Natural killer cell (primary cell): ENCODE measurements around the gene IFT27. TPM values are rescaled to one million over a fixed set of nuclear protein-coding genes. Genes with fewer than 3 reads are reported as not detected.

ENCODE experiments used
- ATAC-seq, 3 donors: fragments of 150-1000 bp in 2 of 3; fragments of 200-7000 bp in 1 of 3; cut with Tn5 transposase; 1 replicate in 1 of 3; 2 replicates in 2 of 3; pipeline ENCODE4 v1.10.0; 2021; ENCODE audit warnings: mild to moderate bottlenecking in 2 of 3, moderate library complexity in 2 of 3
- DNase-seq, 2 donors: peaks; one replicate each; pipeline versions ENCODE4 v3.0.0 to v3.0.0-alpha.2; 2013 to 2021; ENCODE audit warnings: mixed read lengths in 1 of 2
- H3K27ac ChIP-seq: one replicate; pipeline ENCODE4 v1.5.1; 2013; ENCODE audit warnings: mild to moderate bottlenecking, low read length
- H3K27me3 ChIP-seq: one replicate; pipeline ENCODE4 v1.6.1; 2013; ENCODE audit warnings: low read length; ENCODE audit not compliant: control insufficient read depth, insufficient read depth
- H3K36me3 ChIP-seq: one replicate; pipeline ENCODE4 v1.6.1; 2013; ENCODE audit warnings: low read length; ENCODE audit not compliant: control insufficient read depth, insufficient read depth
- H3K4me1 ChIP-seq: one replicate; pipeline ENCODE4 v1.6.1; 2013; ENCODE audit warnings: low read length; ENCODE audit not compliant: control insufficient read depth, insufficient read depth
- H3K4me3 ChIP-seq: one replicate; pipeline ENCODE4 v1.5.1; 2013; ENCODE audit warnings: low read length
- H3K9me3 ChIP-seq: one replicate; pipeline ENCODE4 v1.6.1; 2013; ENCODE audit warnings: low read length; ENCODE audit not compliant: control insufficient read depth, insufficient read depth
- H3K27ac Mint-ChIP-seq, 2 donors: one replicate each; pipeline ENCODE4 v1.8.0; 2022; ENCODE audit warnings: mild to moderate bottlenecking in 2 of 2, mixed read lengths in 2 of 2, moderate library complexity in 1 of 2
- H3K27me3 Mint-ChIP-seq, 2 donors: one replicate each; pipeline ENCODE4 v1.8.0; 2022; ENCODE audit warnings: low read depth in 2 of 2, mixed read lengths in 2 of 2
- H3K36me3 Mint-ChIP-seq: one replicate; pipeline ENCODE4 v1.8.0; 2022; ENCODE audit warnings: mixed read lengths
- H3K4me1 Mint-ChIP-seq, 2 donors: one replicate each; pipeline ENCODE4 v1.8.0; 2022; ENCODE audit warnings: mixed read lengths in 2 of 2
- H3K4me3 Mint-ChIP-seq: one replicate; pipeline ENCODE4 v1.8.0; 2022; ENCODE audit warnings: mild to moderate bottlenecking, moderate library complexity, mixed read lengths
- H3K9me3 Mint-ChIP-seq, 2 donors: one replicate each; pipeline ENCODE4 v1.8.0; 2022; ENCODE audit warnings: mixed read lengths in 2 of 2
- CTCF ChIP-seq: fragments of 200-600 bp; IDR thresholded peaks from one replicate; pipeline ENCODE4 v1.8.0; 2022; ENCODE audit warnings: antibody characterized with exemption
- WGBS: methylation state at CpG from one replicate; pipeline ENCODE4 v1.1.7; 2013; ENCODE audit warnings: missing lambda C conversion rate; ENCODE audit not compliant: insufficient coverage; 5-methylcytosine and 5-hydroxymethylcytosine counted together
- intact Hi-C: fragments of 100-400 bp; cut with micrococcal nuclease; formaldehyde crosslinking; loops from one replicate; pipeline ENCODE4 v1.14.2; 2022
- total RNA-seq, 4 donors: library from RNA; stranded (reverse); fragments of 120-200 nt in 1 of 4; gene quantifications; one replicate each; pipeline versions ENCODE4 v1.2.3 to v1.2.4, GENCODE V29; 2013 to 2022

Gene IFT27
- total RNA-seq, 3 donors from 2014 or later (not counting 1 experiment from before 2014, with no cell fraction given) = 16.5 to 30.1 (median 27.1) TPM

- Mint-ChIP-seq H3K27ac (no peak overlapping the region), H3K36me3 (no peaks in the 10 kb centered on the region), H3K9me3 (no peaks in the 10 kb centered on the region), H3K27me3 (peaks cover 16 to 22% of the 10 kb centered on the region in 2 donors), H3K4me1 (no peaks in the 10 kb centered on the region), H3K4me3 (no peak overlapping the region)
- H3K4me3 ChIP-seq = no peak overlapping the region
- no peaks in the 10 kb centered on the region for H3K27me3 ChIP-seq
- ATAC-seq = no peak
- DNase-seq = no peak
- no peaks in the 10 kb centered on the region for H3K36me3 ChIP-seq
- no peak for TF ChIP-seq CTCF
- H3K9me3 ChIP-seq = no peaks in the 10 kb centered on the region
- intact Hi-C loops = no loop called here
- no peak overlapping the region for H3K27ac ChIP-seq
- WGBS = 89% methylated on average over 5 of the region's 5 CpGs
- H3K4me1 ChIP-seq = no peaks in the 10 kb centered on the region
Observed at GRCh38 chr22:36728505-36728904, 47.4 kb downstream of the IFT27 start.

GRCh38 chr22:36727927-36728488 lies 47.9 kb downstream of the IFT27 start:
- 88% methylated on average over 8 of the region's 8 CpGs for WGBS
- no peaks in the 10 kb centered on the region for H3K4me1 Mint-ChIP-seq
- H3K27ac Mint-ChIP-seq = no peak overlapping the region
- intact Hi-C loops = no loop called here
- H3K4me3 ChIP-seq = no peak overlapping the region
- no peaks in the 10 kb centered on the region for H3K9me3 Mint-ChIP-seq
- no peak for DNase-seq
- H3K4me1 ChIP-seq = no peaks in the 10 kb centered on the region
- no peak for TF ChIP-seq CTCF
- H3K27me3 ChIP-seq = no peaks in the 10 kb centered on the region
- H3K4me3 Mint-ChIP-seq = no peak overlapping the region
- no peak for ATAC-seq
- no peaks in the 10 kb centered on the region for H3K36me3 Mint-ChIP-seq
- peaks cover 12 to 21% of the 10 kb centered on the region in 2 donors for H3K27me3 Mint-ChIP-seq
- H3K36me3 ChIP-seq = no peaks in the 10 kb centered on the region
- H3K27ac ChIP-seq = no peak overlapping the region
- no peaks in the 10 kb centered on the region for H3K9me3 ChIP-seq

- ATAC-seq (no peak), DNase-seq (no peak)
- H3K27me3 ChIP-seq = peaks cover 6% of the 10 kb centered on the region
- H3K4me1 ChIP-seq = no peaks in the 10 kb centered on the region
- no peak overlapping the region for H3K4me3 ChIP-seq
- Mint-ChIP-seq H3K4me1 (no peaks in the 10 kb centered on the region), H3K27ac (no peak overlapping the region), H3K9me3 (no peaks in the 10 kb centered on the region), H3K27me3 (peaks cover 15 to 19% of the 10 kb centered on the region in 2 donors), H3K36me3 (no peaks in the 10 kb centered on the region), H3K4me3 (no peak overlapping the region)
- intact Hi-C loops = no loop called here
- WGBS = 89% methylated on average over 6 of the region's 7 CpGs
- H3K9me3 ChIP-seq = no peaks in the 10 kb centered on the region
- H3K36me3 ChIP-seq = no peaks in the 10 kb centered on the region
- no peak overlapping the region for H3K27ac ChIP-seq
- TF ChIP-seq CTCF = no peak
Observed at GRCh38 chr22:36727110-36727509, 48.8 kb downstream of the IFT27 start.

- no peak for ATAC-seq
- no peak overlapping the region for H3K4me3 Mint-ChIP-seq
- no peak for DNase-seq
- H3K4me1 Mint-ChIP-seq = no peaks in the 10 kb centered on the region
- H3K27ac Mint-ChIP-seq = no peak overlapping the region
- Histone ChIP-seq H3K9me3 (no peaks in the 10 kb centered on the region), H3K36me3 (no peaks in the 10 kb centered on the region), H3K27ac (no peak overlapping the region), H3K4me3 (no peak overlapping the region), H3K4me1 (no peaks in the 10 kb centered on the region), H3K27me3 (peaks cover 8% of the 10 kb centered on the region)
- WGBS = 76% methylated on average over 9 of the region's 9 CpGs
- H3K27me3 Mint-ChIP-seq = peaks cover 8 to 28% of the 10 kb centered on the region in 2 donors
- intact Hi-C loops = no loop called here
- no peaks in the 10 kb centered on the region for H3K9me3 Mint-ChIP-seq
- TF ChIP-seq CTCF = no peak
- no peaks in the 10 kb centered on the region for H3K36me3 Mint-ChIP-seq
Observed at GRCh38 chr22:36726007-36726380, 49.9 kb downstream of the IFT27 start.
